Mucosa of rectum (tissue), 2 donors: ENCODE results near the gene EEF1AKMT2.
"Not testable (repeated sequence)": the region's sequence is repeated elsewhere in the genome, so short reads cannot be mapped to it uniquely, and the experiment has no call there.

ENCODE experiments used
- H3K27ac ChIP-seq, 2 donors: one replicate each; pipeline ENCODE4 v1.7.0; 2013; ENCODE audit warnings: inconsistent platforms in 2 of 2, low read depth in 2 of 2, low read length in 2 of 2
- H3K27me3 ChIP-seq, 2 donors: one replicate each; pipeline ENCODE4 v1.7.0; 2013; ENCODE audit warnings: low read length in 2 of 2; ENCODE audit not compliant: control insufficient read depth in 2 of 2, insufficient read depth in 2 of 2
- H3K36me3 ChIP-seq, 2 donors: one replicate each; pipeline ENCODE4 v1.7.0; 2013; ENCODE audit warnings: low read length in 2 of 2; ENCODE audit not compliant: control insufficient read depth in 2 of 2, insufficient read depth in 2 of 2
- H3K4me1 ChIP-seq, 2 donors: one replicate each; pipeline ENCODE4 v1.7.0; 2013; ENCODE audit warnings: low read length in 2 of 2, mild to moderate bottlenecking in 1 of 2; ENCODE audit not compliant: control insufficient read depth in 2 of 2, insufficient read depth in 2 of 2
- H3K4me3 ChIP-seq, 2 donors: one replicate each; pipeline ENCODE4 v1.7.0; 2013; ENCODE audit warnings: low read length in 2 of 2
- H3K9ac ChIP-seq, 2 donors: one replicate each; pipeline ENCODE4 v1.7.0; 2013; ENCODE audit warnings: low read length in 2 of 2, low read depth in 1 of 2, mild to moderate bottlenecking in 1 of 2
- H3K9me3 ChIP-seq, 2 donors: one replicate each; pipeline ENCODE4 v1.7.0; 2013; ENCODE audit warnings: low read length in 2 of 2; ENCODE audit not compliant: control insufficient read depth in 2 of 2
- donor health status: healthy.
- donor health status: Normal muscosa, but diverticular disease.

Gene EEF1AKMT2

GRCh38 chr10:124821520-124821919 lies 29.8 kb upstream of the EEF1AKMT2 start:
- Histone ChIP-seq H3K4me3 (no peak overlapping the region), H3K9me3 (no peaks in the 10 kb centered on the region), H3K36me3 (peaks cover 6 to 17% of the 10 kb centered on the region in 2 donors), H3K4me1 (no peaks in the 10 kb centered on the region), H3K27me3 (no peaks in the 10 kb centered on the region), H3K27ac (no peak overlapping the region), H3K9ac (no peak overlapping the region)

- Histone ChIP-seq H3K36me3 (peaks cover 6 to 13% of the 10 kb centered on the region in 2 donors), H3K9me3 (no peaks in the 10 kb centered on the region), H3K27me3 (no peaks in the 10 kb centered on the region), H3K27ac (no peak overlapping the region), H3K4me1 (no peaks in the 10 kb centered on the region), H3K9ac (no peak overlapping the region), H3K4me3 (no peak overlapping the region)
These were observed 28.4 kb upstream of the EEF1AKMT2 start for GRCh38 chr10:124820121-124820520.

- peaks cover 6 to 9% of the 10 kb centered on the region in 2 donors for H3K4me1 ChIP-seq
- H3K36me3 ChIP-seq: no peaks in the 10 kb centered on the region
- H3K4me3 ChIP-seq: peak overlapping the region; percentile 79 to 90
- no peaks in the 10 kb centered on the region for H3K27me3 ChIP-seq
- peak overlapping the region; percentile 81 to 89 for H3K9ac ChIP-seq
- peak overlapping the region; percentile 61 to 72 for H3K27ac ChIP-seq
- H3K9me3 ChIP-seq: no peaks in the 10 kb centered on the region
These were observed 10.6 kb upstream of the EEF1AKMT2 start for GRCh38 chr10:124802313-124802675.

GRCh38 chr10:124799211-124799610 lies 7.5 kb upstream of the EEF1AKMT2 start:
- no peaks in the 10 kb centered on the region for H3K36me3 ChIP-seq
- no peaks in the 10 kb centered on the region for H3K27me3 ChIP-seq
- no peaks in the 10 kb centered on the region for H3K9me3 ChIP-seq
- H3K27ac ChIP-seq: no peak overlapping the region
- no peak overlapping the region for H3K9ac ChIP-seq
- peaks cover 6 to 9% of the 10 kb centered on the region in 2 donors for H3K4me1 ChIP-seq
- H3K4me3 ChIP-seq: no peak overlapping the region

GRCh38 chr10:124798781-124799180 lies 7.1 kb upstream of the EEF1AKMT2 start:
- no peaks in the 10 kb centered on the region for H3K36me3 ChIP-seq
- no peaks in the 10 kb centered on the region for H3K9me3 ChIP-seq
- no peak overlapping the region for H3K9ac ChIP-seq
- no peak overlapping the region for H3K4me3 ChIP-seq
- no peaks in the 10 kb centered on the region for H3K27me3 ChIP-seq
- H3K4me1 ChIP-seq: peaks cover 6 to 9% of the 10 kb centered on the region in 2 donors
- no peak overlapping the region for H3K27ac ChIP-seq

- Histone ChIP-seq H3K27me3 (no peaks in the 10 kb centered on the region), H3K4me3 (no peak overlapping the region), H3K9me3 (no peaks in the 10 kb centered on the region), H3K4me1 (peaks cover 6 to 9% of the 10 kb centered on the region in 2 donors), H3K9ac (no peak overlapping the region), H3K36me3 (no peaks in the 10 kb centered on the region), H3K27ac (no peak overlapping the region)
These were observed 6.7 kb upstream of the EEF1AKMT2 start for GRCh38 chr10:124798364-124798763.

GRCh38 chr10:124792998-124793352 lies 1.3 kb upstream of the EEF1AKMT2 start:
- Histone ChIP-seq H3K27me3 (no peaks in the 10 kb centered on the region), H3K4me1 (peaks cover 0 to 2% of the 10 kb centered on the region in 2 donors), H3K27ac (no peak overlapping the region), H3K4me3 (no peak overlapping the region), H3K9me3 (no peaks in the 10 kb centered on the region), H3K9ac (no peak overlapping the region), H3K36me3 (peaks cover 0 to 3% of the 10 kb centered on the region in 2 donors)

- not testable (repeated sequence) for H3K9me3 ChIP-seq, H3K4me1 ChIP-seq, H3K4me3 ChIP-seq, H3K27ac ChIP-seq, H3K27me3 ChIP-seq, H3K9ac ChIP-seq
- H3K36me3 ChIP-seq: peaks cover 5 to 26% of the 10 kb centered on the region in 2 donors
These were observed 8.8 kb downstream of the EEF1AKMT2 start for GRCh38 chr10:124782900-124783299.

GRCh38 chr10:124768791-124769190 lies 22.9 kb downstream of the EEF1AKMT2 start:
- no peak overlapping the region for H3K9ac ChIP-seq
- no peaks in the 10 kb centered on the region for H3K27me3 ChIP-seq
- H3K4me1 ChIP-seq: no peaks in the 10 kb centered on the region
- no peak overlapping the region for H3K4me3 ChIP-seq
- H3K27ac ChIP-seq: no peak overlapping the region
- H3K36me3 ChIP-seq: peaks cover 4 to 25% of the 10 kb centered on the region in 2 donors
- no peaks in the 10 kb centered on the region for H3K9me3 ChIP-seq

- Histone ChIP-seq H3K4me1 (no peaks in the 10 kb centered on the region), H3K9me3 (no peaks in the 10 kb centered on the region), H3K4me3 (no peak overlapping the region), H3K36me3 (peaks cover 12 to 18% of the 10 kb centered on the region in 2 donors), H3K27me3 (no peaks in the 10 kb centered on the region), H3K27ac (no peak overlapping the region), H3K9ac (no peak overlapping the region)
These were observed 26.4 kb downstream of the EEF1AKMT2 start for GRCh38 chr10:124765256-124765655.

GRCh38 chr10:124763267-124763666 lies 28.4 kb downstream of the EEF1AKMT2 start:
- Histone ChIP-seq H3K9ac (no peak overlapping the region), H3K9me3 (no peaks in the 10 kb centered on the region), H3K36me3 (peaks cover 20 to 28% of the 10 kb centered on the region in 2 donors), H3K27me3 (no peaks in the 10 kb centered on the region), H3K4me3 (no peak overlapping the region), H3K27ac (no peak overlapping the region), H3K4me1 (no peaks in the 10 kb centered on the region)
